ENCODE results near the gene LMBR1. TPM values are rescaled to one million over a fixed set of nuclear protein-coding genes. Genes with fewer than 3 reads are reported as not detected.
"Not testable (repeated sequence)": the region's sequence is repeated elsewhere in the genome, so short reads cannot be mapped to it uniquely, and the experiment has no call there.

Gene LMBR1
- 10 to 100 TPM; 51.3 to 51.8 TPM for total RNA-seq

GRCh38 chr7:156892821-156893706 lies at the start of gene LMBR1:
TSS of gene LMBR1 (minus strand) at chr7:156893183. CDS start at chr7:156892993, 190 bp downstream.
- peak; percentile 95 for DNase-seq
- Mint-ChIP-seq H3K36me3 (ENCODE audit: low read depth) (peaks cover 3% of the 10 kb centered on the region), H3K4me1 (peaks cover 62% of the 10 kb centered on the region), H3K4me3 (peak within 1 kb of the TSS; percentile 85), H3K27ac (peak within 1 kb of the TSS; percentile 85), H3K9me3 (no peaks in the 10 kb centered on the region), H3K27me3 (no peaks in the 10 kb centered on the region)
- ChIA-PET CTCF (interaction anchor here (0.5 to 2.1 kb wide), 16 partner anchors 11 to 1220 kb away, joined by 3 to 25 read pairs (median 4); partner anchors contain the start of gene NOM1), POLR2A (interaction anchor here (0.7 to 2.5 kb wide), 20 partner anchors 9 to 1248 kb away, joined by 3 to 28 read pairs (median 4); partner anchors contain the start of genes NOM1, RBM33 and RNF32)

DNA sequence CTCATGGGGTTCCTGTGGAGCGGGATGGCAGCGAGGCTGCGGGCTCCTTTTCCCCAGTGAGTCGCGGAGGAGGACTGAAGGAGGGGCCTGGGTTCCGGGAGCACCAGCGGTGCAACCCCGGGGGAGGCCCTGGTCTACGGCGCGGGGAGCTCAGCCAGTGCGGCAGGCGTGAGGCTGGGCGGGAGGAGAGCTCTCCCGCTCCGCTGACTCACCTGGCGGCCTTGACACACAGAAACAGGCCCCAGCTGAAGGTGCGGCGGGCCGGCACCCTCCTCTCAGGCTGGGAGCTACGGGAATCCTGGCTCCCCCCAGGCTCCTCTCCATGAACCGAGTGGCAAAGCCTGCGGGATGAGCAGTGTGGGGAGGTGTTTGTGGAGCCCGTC lies 49.7 kb upstream of the LMBR1 start:
- Mint-ChIP-seq H3K36me3 (ENCODE audit: low read depth) (peaks cover 13% of the 10 kb centered on the region), H3K9me3 (peaks cover 13% of the 10 kb centered on the region), H3K27ac (no peak overlapping the region), H3K4me1 (peaks cover 4% of the 10 kb centered on the region), H3K4me3 (no peak overlapping the region), H3K27me3 (peaks cover 50% of the 10 kb centered on the region)
- POLR2A ChIA-PET: no interaction called here
- CTCF ChIA-PET: no interaction called here
- DNase-seq: no peak

GRCh38 chr7:156941393-156942182 lies 48.6 kb upstream of the LMBR1 start:
- Mint-ChIP-seq H3K4me1 (peaks cover 3% of the 10 kb centered on the region), H3K4me3 (no peak overlapping the region)

GRCh38 chr7:156940421-156941122 lies 47.6 kb upstream of the LMBR1 start:
- CTCF ChIA-PET: no interaction called here
- no peak for DNase-seq
- peaks cover 39% of the 10 kb centered on the region for H3K27me3 Mint-ChIP-seq
- no peak overlapping the region for H3K4me3 Mint-ChIP-seq
- POLR2A ChIA-PET: no interaction called here
- peaks cover 13% of the 10 kb centered on the region for H3K36me3 Mint-ChIP-seq (ENCODE audit: low read depth)
- H3K4me1 Mint-ChIP-seq: peaks cover 3% of the 10 kb centered on the region
- no peak overlapping the region for H3K27ac Mint-ChIP-seq
- peaks cover 13% of the 10 kb centered on the region for H3K9me3 Mint-ChIP-seq

More at GRCh38 chr7:156941393-156942182, 48.6 kb upstream of the LMBR1 start:
- Mint-ChIP-seq H3K36me3 (ENCODE audit: low read depth) (peaks cover 13% of the 10 kb centered on the region), H3K9me3 (peaks cover 13% of the 10 kb centered on the region), H3K27ac (no peak overlapping the region), H3K27me3 (peaks cover 43% of the 10 kb centered on the region)
- no peak for DNase-seq
- ChIA-PET POLR2A (no interaction called here), CTCF (no interaction called here)

GRCh38 chr7:156936766-156937165 lies 43.8 kb upstream of the LMBR1 start:
- H3K4me1 Mint-ChIP-seq, H3K27ac Mint-ChIP-seq, POLR2A ChIA-PET, H3K4me3 Mint-ChIP-seq, CTCF ChIA-PET, DNase-seq: not testable (repeated sequence)
- Mint-ChIP-seq H3K27me3 (peaks cover 11% of the 10 kb centered on the region), H3K9me3 (peaks cover 11% of the 10 kb centered on the region), H3K36me3 (ENCODE audit: low read depth) (peaks cover 10% of the 10 kb centered on the region)

DNA sequence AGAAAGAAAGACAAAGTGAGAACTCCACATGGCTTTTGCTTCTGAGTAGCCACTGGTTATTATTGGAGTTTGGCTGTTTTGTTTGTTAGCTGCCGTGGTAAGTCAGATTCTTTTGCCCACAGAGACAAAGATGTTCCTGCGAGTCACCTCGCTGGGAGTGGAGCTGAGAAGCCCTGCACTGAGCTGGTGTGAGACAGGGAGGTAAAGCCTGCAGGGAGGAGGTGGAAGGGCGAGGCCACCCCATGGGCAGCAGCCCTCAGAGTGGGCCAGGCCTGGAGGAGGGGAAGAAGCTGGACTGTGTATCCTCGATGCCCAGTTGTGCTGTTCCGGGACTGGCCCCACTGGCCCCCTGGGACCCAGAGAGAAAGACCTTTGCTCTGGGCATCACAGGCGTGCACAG lies 42.3 kb upstream of the LMBR1 start:
- ChIA-PET CTCF (interaction anchor here (1.6 kb wide), 1 partner anchor 14 kb away, joined by 3 read pairs; the partner anchor contains the start of gene NOM1), POLR2A (no interaction called here)
- DNase-seq: no peak
- H3K36me3 Mint-ChIP-seq (ENCODE audit: low read depth): no peaks in the 10 kb centered on the region
- H3K4me1 Mint-ChIP-seq: peaks cover under 1% of the 10 kb centered on the region
- peaks cover 14% of the 10 kb centered on the region for H3K27me3 Mint-ChIP-seq
- no peak overlapping the region for H3K4me3 Mint-ChIP-seq
- H3K27ac Mint-ChIP-seq: no peak overlapping the region
- H3K9me3 Mint-ChIP-seq: no peaks in the 10 kb centered on the region

GRCh38 chr7:156932006-156932405 lies 39.0 kb upstream of the LMBR1 start:
- Mint-ChIP-seq H3K27ac (no peak overlapping the region), H3K27me3 (peaks cover 26% of the 10 kb centered on the region), H3K36me3 (ENCODE audit: low read depth) (no peaks in the 10 kb centered on the region), H3K4me3 (no peak overlapping the region), H3K9me3 (no peaks in the 10 kb centered on the region), H3K4me1 (peaks cover 15% of the 10 kb centered on the region)
- no peak for DNase-seq
- ChIA-PET CTCF (no interaction called here), POLR2A (no interaction called here)

DNA sequence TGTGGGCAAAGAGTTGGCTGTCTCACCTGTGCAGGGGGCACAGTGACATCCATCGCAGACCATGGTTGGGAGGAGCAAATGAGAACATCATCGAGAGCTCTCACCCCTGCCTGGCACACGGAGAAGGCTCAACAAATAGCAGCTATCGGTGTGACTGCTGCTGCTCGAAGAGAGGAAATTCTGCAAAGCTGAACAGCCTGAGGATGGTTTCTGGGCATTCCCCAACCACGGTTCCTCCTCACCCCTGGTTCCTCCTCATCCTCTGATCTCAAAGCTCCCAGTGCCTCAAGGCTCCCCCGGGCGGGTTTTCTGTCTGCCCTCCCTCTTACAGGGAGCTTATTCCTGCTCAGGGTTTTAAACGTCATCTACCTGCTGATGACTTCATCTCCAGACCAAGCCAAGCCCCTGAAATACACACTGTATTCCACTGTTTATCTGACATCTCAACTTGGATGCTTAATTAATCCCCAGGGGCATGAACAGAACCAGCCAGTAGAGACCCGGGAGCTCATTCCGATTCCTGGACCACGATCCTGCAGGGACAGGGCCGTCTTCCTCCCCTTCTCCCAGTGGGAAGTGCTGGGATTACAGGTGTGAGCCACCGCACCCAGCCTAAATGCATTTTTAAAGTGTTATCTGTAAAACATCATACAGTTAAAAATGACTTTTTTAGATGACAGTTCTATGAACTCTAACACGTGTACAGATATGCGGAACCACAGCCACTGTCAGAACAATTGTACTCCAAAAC lies 37.0 kb upstream of the LMBR1 start:
- H3K9me3 Mint-ChIP-seq: no peaks in the 10 kb centered on the region
- peaks cover 28% of the 10 kb centered on the region for H3K27me3 Mint-ChIP-seq
- POLR2A ChIA-PET: no interaction called here
- H3K36me3 Mint-ChIP-seq (ENCODE audit: low read depth): no peaks in the 10 kb centered on the region
- DNase-seq: no peak
- H3K27ac Mint-ChIP-seq: no peak overlapping the region
- peaks cover 15% of the 10 kb centered on the region for H3K4me1 Mint-ChIP-seq
- CTCF ChIA-PET: interaction anchor here (0.8 to 1.0 kb wide), 2 partner anchors 19 to 20 kb away, joined by 3 read pairs; partner anchors contain the start of gene NOM1
- H3K4me3 Mint-ChIP-seq: no peak overlapping the region

DNA sequence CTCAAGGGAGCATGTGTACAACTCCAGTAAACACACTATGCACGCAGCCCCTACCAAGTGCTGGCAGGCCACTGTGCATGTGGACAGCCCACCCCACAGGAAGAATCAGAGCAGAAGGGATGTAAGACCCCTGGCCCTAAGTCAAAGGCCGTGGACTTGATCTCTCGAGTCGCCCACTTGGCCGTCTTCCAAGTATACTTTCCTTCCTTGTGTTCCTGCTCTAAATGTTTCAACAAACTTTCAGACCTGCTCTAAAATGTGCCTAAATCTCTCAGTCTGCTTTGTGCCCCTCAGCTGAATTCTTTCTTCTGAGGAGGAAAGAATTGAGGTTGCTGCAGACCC lies 35.4 kb upstream of the LMBR1 start:
- ChIA-PET POLR2A (interaction anchor here (1.3 kb wide), 1 partner anchor 21 kb away, joined by 6 read pairs; the partner anchor contains the start of gene NOM1), CTCF (no interaction called here)
- H3K27me3 Mint-ChIP-seq: peaks cover 37% of the 10 kb centered on the region
- no peaks in the 10 kb centered on the region for H3K36me3 Mint-ChIP-seq (ENCODE audit: low read depth)
- no peak for DNase-seq
- H3K9me3 Mint-ChIP-seq: no peaks in the 10 kb centered on the region
- H3K4me3 Mint-ChIP-seq: no peak overlapping the region
- peaks cover 24% of the 10 kb centered on the region for H3K4me1 Mint-ChIP-seq
- H3K27ac Mint-ChIP-seq: no peak overlapping the region

DNA sequence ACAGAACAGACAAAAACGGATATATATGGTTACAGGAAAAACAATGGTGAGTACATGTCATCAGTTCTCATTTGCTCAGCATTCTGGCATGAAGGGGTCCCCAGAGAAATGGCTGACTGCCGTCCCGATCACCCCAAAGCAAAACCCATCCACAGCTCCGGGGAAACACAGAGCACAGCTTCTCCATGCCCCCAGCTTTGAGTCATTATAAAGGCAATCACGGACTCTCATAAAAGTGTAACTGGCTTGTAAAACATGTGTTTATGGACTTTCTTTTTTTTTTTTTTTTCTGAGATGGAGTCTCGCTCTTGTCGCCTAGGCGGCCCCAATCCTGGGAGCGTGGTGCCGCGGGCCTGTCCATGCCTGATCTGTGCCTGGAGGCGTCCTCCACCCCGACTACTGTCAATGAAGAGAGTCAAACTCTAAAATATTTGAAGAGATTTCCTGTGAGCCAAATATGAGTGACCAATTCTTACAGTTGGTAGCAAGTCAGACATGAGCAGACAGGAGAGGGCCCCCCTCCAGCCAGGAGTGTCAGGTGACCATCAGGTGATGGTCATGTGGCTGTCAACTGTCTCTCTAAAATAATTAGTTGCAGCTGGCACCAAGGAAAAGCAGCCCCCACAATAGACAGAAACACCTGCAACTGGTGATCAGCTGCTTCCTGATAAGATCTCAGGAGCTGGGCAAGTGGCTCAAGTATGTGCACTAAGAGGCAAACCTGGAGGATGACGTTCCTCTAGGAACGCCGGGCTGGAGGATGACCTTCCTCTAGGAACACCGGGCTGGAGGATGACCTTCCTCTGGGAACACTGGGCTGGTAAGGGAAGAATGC lies 34.8 kb upstream of the LMBR1 start:
- Mint-ChIP-seq H3K27me3 (peaks cover 40% of the 10 kb centered on the region), H3K4me3 (no peak overlapping the region), H3K9me3 (no peaks in the 10 kb centered on the region), H3K36me3 (ENCODE audit: low read depth) (no peaks in the 10 kb centered on the region), H3K4me1 (peaks cover 27% of the 10 kb centered on the region), H3K27ac (no peak overlapping the region)
- CTCF ChIA-PET: interaction anchor here (1.0 to 1.8 kb wide), 2 partner anchors 20 to 21 kb away, joined by 4 to 8 read pairs; partner anchors contain the start of gene NOM1
- DNase-seq: no peak
- POLR2A ChIA-PET: interaction anchor here (0.6 to 1.3 kb wide), 2 partner anchors 21 to 35 kb away, joined by 3 to 6 read pairs; partner anchors contain the start of genes LMBR1 and NOM1

GRCh38 chr7:156925821-156926220 lies 32.8 kb upstream of the LMBR1 start:
- DNase-seq; H3K27ac Mint-ChIP-seq; H3K36me3 Mint-ChIP-seq (ENCODE audit: low read depth); H3K9me3 Mint-ChIP-seq; POLR2A ChIA-PET; H3K4me3 Mint-ChIP-seq: not testable (repeated sequence)
- peaks cover 35% of the 10 kb centered on the region for H3K4me1 Mint-ChIP-seq
- CTCF ChIA-PET: interaction anchor here (1.8 kb wide), 1 partner anchor 23 kb away, joined by 8 read pairs; the partner anchor contains the start of gene NOM1
- H3K27me3 Mint-ChIP-seq: peaks cover 37% of the 10 kb centered on the region
